Osteoblast (primary cell): ENCODE measurements around the gene SLC7A6. TPM values are rescaled to one million over a fixed set of nuclear protein-coding genes. Genes with fewer than 3 reads are reported as not detected.
A peak's percentile ranks its signal among the peaks of the same experiment; 100 is the strongest.

ENCODE experiments used
- DNase-seq: peaks from one replicate; pipeline ENCODE4 v3.0.0; 2011; ENCODE audit warnings: low spot score, mixed read lengths; ENCODE audit not compliant: insufficient read length; ENCODE audit errors: missing footprints
- H2AFZ ChIP-seq: 2 replicates; pipeline ENCODE4 v1.6.0; 2011; ENCODE audit warnings: mild to moderate bottlenecking, low read length
- H3K27ac ChIP-seq: 2 replicates; pipeline ENCODE4 v1.5.1; 2011; ENCODE audit warnings: mild to moderate bottlenecking, low read depth, low read length, moderate library complexity
- H3K27me3 ChIP-seq: 2 replicates; pipeline ENCODE4 v1.6.0; 2012; ENCODE audit warnings: mild to moderate bottlenecking, control low read depth, inconsistent platforms, low read length, moderate library complexity; ENCODE audit not compliant: insufficient read depth
- H3K36me3 ChIP-seq: 2 replicates; pipeline ENCODE4 v1.5.1; 2011; ENCODE audit warnings: mild to moderate bottlenecking, low read length, control low read depth, moderate library complexity; ENCODE audit not compliant: insufficient read depth
- H3K4me1 ChIP-seq: 2 replicates; pipeline ENCODE4 v1.5.1; 2011; ENCODE audit warnings: mild to moderate bottlenecking, low read length, control low read depth, moderate library complexity; ENCODE audit not compliant: insufficient read depth
- H3K4me2 ChIP-seq: 2 replicates; pipeline ENCODE4 v1.6.0; 2011; ENCODE audit warnings: mild to moderate bottlenecking, low read length; ENCODE audit not compliant: insufficient read depth
- H3K4me3 ChIP-seq: fragments of 200-600 bp; sonication (generic); 3 replicates; pipeline ENCODE4 v1.5.1; 2012; ENCODE audit warnings: mild to moderate bottlenecking, low read length, inconsistent platforms; ENCODE audit not compliant: insufficient read depth
- H3K79me2 ChIP-seq: 2 replicates; pipeline ENCODE4 v1.6.0; 2012; ENCODE audit warnings: mild to moderate bottlenecking, low read length, control low read depth, inconsistent platforms; ENCODE audit not compliant: insufficient read depth
- H3K9me3 ChIP-seq: 2 replicates; pipeline ENCODE4 v1.5.1; 2011; ENCODE audit warnings: low read depth, low read length, control low read depth
- H4K20me1 ChIP-seq: 2 replicates; pipeline ENCODE4 v1.6.0; 2012; ENCODE audit warnings: mild to moderate bottlenecking, low read length, control low read depth; ENCODE audit not compliant: insufficient read depth
- total RNA-seq: library from RNA; depleted of rRNA; stranded (reverse); fragments of >200 nt; gene quantifications from 2 replicates; pipeline ENCODE4 v1.2.3, GENCODE V29; 2012
- TF ChIP-seq, protein P1 (sequence below): IDR thresholded peaks from 2 replicates; pipeline ENCODE4 v1.5.1; 2011; ENCODE audit warnings: mild to moderate bottlenecking, low read depth, low read length, moderate library complexity; ENCODE audit errors: extremely low read depth

Gene SLC7A6
- total RNA-seq, 1 donor = 36.9 TPM

DNA sequence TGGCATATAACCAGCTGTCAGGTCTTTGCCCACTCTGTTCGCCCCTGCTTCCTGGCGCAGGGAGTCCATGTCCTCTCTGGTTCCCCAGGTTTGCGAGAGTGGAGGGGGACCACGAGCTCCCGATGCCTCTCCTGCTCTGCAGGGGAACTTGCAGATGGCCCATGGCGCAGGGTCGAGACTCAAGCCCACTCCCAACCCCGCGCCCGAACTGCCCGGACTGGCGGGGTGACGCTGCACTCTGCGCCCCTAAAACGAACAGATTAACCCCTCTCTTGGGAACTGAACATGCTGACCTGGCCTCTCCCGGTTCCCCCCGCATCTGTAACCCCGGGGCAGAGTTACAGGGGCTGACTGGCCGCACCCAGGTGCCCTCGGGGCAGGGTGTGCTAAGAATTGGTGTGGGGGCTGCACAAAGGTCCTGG is 19.8 kb upstream of the SLC7A6 start:
- H3K4me1 ChIP-seq = peaks cover 23% of the 10 kb centered on the region
- H3K4me3 ChIP-seq = peak overlapping the region; percentile 100
- H3K27ac ChIP-seq = peak overlapping the region; percentile 66
- H3K4me2 ChIP-seq = peak overlapping the region; percentile 99
- peak overlapping the region; percentile 93 for H2AFZ ChIP-seq
- H3K79me2 ChIP-seq = peaks cover 45% of the 10 kb centered on the region
- TF ChIP-seq, protein P1, sequence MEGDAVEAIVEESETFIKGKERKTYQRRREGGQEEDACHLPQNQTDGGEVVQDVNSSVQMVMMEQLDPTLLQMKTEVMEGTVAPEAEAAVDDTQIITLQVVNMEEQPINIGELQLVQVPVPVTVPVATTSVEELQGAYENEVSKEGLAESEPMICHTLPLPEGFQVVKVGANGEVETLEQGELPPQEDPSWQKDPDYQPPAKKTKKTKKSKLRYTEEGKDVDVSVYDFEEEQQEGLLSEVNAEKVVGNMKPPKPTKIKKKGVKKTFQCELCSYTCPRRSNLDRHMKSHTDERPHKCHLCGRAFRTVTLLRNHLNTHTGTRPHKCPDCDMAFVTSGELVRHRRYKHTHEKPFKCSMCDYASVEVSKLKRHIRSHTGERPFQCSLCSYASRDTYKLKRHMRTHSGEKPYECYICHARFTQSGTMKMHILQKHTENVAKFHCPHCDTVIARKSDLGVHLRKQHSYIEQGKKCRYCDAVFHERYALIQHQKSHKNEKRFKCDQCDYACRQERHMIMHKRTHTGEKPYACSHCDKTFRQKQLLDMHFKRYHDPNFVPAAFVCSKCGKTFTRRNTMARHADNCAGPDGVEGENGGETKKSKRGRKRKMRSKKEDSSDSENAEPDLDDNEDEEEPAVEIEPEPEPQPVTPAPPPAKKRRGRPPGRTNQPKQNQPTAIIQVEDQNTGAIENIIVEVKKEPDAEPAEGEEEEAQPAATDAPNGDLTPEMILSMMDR = no peak
- H3K27me3 ChIP-seq = no peaks in the 10 kb centered on the region
- no peaks in the 10 kb centered on the region for H4K20me1 ChIP-seq
- no peaks in the 10 kb centered on the region for H3K36me3 ChIP-seq
- no peaks in the 10 kb centered on the region for H3K9me3 ChIP-seq
- peak; percentile 69 for DNase-seq

DNA sequence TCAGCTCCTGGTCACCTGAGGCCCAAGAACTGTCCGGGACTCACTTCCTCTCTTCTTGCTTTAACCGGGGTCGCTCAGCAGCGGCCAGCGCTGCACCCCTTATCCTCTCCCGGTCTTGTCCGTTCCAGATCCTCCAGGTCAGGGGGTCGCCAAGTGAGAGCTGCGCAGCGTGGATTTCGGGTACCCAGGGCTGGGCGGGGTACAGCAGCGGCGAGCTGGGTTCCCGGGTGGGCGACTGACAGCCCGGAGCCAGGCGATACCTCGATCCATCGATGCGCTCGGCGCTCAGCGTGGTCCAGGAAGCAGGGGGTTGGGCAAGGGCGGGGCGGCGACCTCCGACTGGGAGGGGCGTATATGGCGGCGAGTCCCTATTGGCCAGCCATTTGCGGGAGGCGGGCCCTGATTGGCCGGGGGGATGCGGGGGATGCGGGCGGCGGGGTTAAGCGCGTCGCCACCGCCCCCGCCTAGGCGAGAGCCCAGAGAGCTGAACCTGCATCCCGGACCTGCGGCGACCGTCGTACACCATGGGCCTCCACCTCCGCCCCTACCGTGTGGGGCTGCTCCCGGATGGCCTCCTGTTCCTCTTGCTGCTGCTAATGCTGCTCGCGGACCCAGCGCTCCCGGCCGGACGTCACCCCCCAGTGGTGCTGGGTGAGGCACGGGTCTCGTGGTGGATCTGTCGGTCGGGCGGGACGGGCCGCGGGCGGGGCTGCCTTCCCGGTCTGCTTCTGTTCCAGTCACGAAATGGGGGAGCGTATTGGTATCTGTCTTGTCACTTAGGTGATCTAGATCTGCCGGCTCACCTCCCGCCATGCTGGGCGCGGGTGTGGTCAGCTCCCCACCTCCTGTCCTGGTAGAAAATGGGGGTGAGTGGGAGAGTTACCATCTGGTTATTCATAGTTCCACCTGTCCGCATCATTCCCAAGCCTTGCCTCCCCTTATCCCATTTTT is 19.1 kb upstream of the SLC7A6 start, which contains the start of gene PLA2G15:
TSS of gene PLA2G15 (plus strand) at position 471 of the 951 bp plus-strand sequence. CDS start at position 525, 54 bp downstream.
- H3K27me3 ChIP-seq = no peaks in the 10 kb centered on the region
- no peaks in the 10 kb centered on the region for H3K36me3 ChIP-seq
- H2AFZ ChIP-seq = peak within 1 kb of the TSS; percentile 93
- no peaks in the 10 kb centered on the region for H4K20me1 ChIP-seq
- peaks cover 23% of the 10 kb centered on the region for H3K4me1 ChIP-seq
- TF ChIP-seq, protein P1 = no peak
- H3K79me2 ChIP-seq = peaks cover 45% of the 10 kb centered on the region
- H3K9me3 ChIP-seq = no peaks in the 10 kb centered on the region
- peak; percentile 99 for DNase-seq
- peak within 1 kb of the TSS; percentile 100 for H3K4me3 ChIP-seq
- H3K27ac ChIP-seq = peak within 1 kb of the TSS; percentile 66
- H3K4me2 ChIP-seq = peak within 1 kb of the TSS; percentile 99

DNA sequence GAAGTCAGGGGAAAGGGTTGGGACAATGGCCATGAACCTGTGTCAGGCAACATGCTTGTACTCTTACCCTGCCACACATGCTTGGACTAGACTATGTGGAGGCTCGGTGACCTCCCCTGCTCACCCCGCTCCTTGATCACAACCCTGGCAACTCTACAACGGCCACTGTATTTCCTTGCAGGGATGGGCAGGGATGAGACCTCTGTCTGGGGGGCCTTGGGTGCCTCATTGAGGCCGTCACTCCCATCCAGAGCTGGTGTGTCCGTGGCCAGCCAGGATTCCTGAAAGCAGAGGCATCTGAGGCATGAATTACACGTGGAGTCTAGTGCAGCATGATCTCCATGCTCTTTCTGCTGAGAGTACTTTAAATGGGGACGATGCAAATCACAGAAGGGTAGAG is 18.2 kb upstream of the SLC7A6 start:
- peak; percentile 49 for DNase-seq
- Histone ChIP-seq H3K27ac (peak overlapping the region; percentile 60), H3K79me2 (peaks cover 48% of the 10 kb centered on the region), H3K36me3 (peaks cover 5% of the 10 kb centered on the region), H3K4me3 (peak overlapping the region; percentile 100), H3K9me3 (no peaks in the 10 kb centered on the region), H3K4me1 (peaks cover 23% of the 10 kb centered on the region), H3K27me3 (no peaks in the 10 kb centered on the region), H2AFZ (no peak overlapping the region), H3K4me2 (peak overlapping the region; percentile 99), H4K20me1 (no peaks in the 10 kb centered on the region)
- TF ChIP-seq, protein P1 = no peak

DNA sequence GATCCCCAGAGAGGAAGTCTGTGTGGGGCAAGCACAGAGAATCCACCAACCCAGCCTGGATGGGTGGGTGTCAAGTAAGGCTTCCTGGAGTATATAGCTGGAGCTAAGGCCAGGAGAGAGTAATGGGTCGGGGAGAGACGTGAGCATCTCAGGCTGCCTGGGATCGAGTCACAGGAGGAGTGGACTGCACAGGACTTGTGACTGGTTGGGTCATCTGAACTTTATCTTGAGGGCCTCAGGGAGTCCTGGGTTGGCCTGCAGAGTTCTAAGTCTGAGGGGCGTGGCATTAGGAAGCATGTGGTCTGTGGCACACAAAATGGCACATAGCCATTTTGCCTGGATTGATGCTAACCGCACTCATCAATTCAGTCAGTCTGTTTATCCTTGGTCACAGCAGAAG is 17.7 kb upstream of the SLC7A6 start:
- DNase-seq = peak; percentile 31
- Histone ChIP-seq H3K36me3 (peaks cover 5% of the 10 kb centered on the region), H3K79me2 (peaks cover 48% of the 10 kb centered on the region), H3K4me3 (no peak overlapping the region), H4K20me1 (no peaks in the 10 kb centered on the region), H3K4me1 (peaks cover 23% of the 10 kb centered on the region), H3K4me2 (peak overlapping the region; percentile 99), H3K9me3 (no peaks in the 10 kb centered on the region), H2AFZ (no peak overlapping the region), H3K27ac (no peak overlapping the region), H3K27me3 (no peaks in the 10 kb centered on the region)
- TF ChIP-seq, protein P1 = no peak
